ENCODE measurements around the gene XCL1.
"Not testable (repeated sequence)": the region's sequence is repeated elsewhere in the genome, so short reads cannot be mapped to it uniquely, and the experiment has no call there.

DNA sequence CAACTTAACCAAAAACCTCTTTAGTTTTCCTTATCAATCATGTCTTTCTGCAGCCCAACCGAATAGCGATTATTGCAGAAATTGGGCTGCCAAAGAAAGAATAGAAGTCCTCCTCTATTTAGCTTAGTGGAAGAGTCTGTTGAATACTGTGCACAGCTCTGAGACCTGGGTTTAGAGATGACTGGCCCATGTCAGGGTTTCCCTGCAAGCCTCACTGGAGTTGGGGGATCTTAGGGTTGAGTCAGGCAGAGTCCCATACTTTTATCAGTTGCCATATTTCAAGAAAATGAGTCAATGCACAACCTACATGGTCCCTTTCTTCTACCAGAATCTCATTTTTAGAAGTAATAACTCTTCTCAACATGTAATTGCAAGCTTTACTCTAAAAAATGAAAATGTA, 3.9 kb downstream of the XCL1 start:
- not testable (repeated sequence) for TF ChIP-seq JUND (IDR thresholded peaks at IDR 0.05; ENCODE audit: low read depth, low read length); TAF1 (IDR thresholded peaks at IDR 0.05; ENCODE audit: borderline replicate concordance, low read depth, low read length); EP300 (IDR thresholded peaks at IDR 0.05; ENCODE audit: borderline replicate concordance in 1 of 2, control insufficient read depth in 1 of 2, low read depth in 2 of 2, low read length in 2 of 2); FOS (IDR thresholded peaks at IDR 0.05; ENCODE audit: borderline replicate concordance, extremely low read depth, insufficient read length); SIN3A (IDR thresholded peaks at IDR 0.05; ENCODE audit: low read depth, low read length); BHLHE40 (IDR thresholded peaks at IDR 0.05; ENCODE audit: borderline replicate concordance in 1 of 2, low read depth in 2 of 2, low read length in 1 of 2); FOXM1 (IDR thresholded peaks at IDR 0.05; ENCODE audit: low read depth, low read length); MYC (IDR thresholded peaks at IDR 0.05; ENCODE audit: insufficient read depth, insufficient read length, insufficient replicate concordance, low read length, severe bottlenecking); NFYA (IDR thresholded peaks at IDR 0.05; ENCODE audit: borderline replicate concordance, low read depth, low read length); ETV6 (conservative IDR thresholded peaks at IDR 0.05 in 1 of 2, IDR thresholded peaks at IDR 0.05 in 1 of 2; ENCODE audit: borderline replicate concordance in 1 of 2, low read depth in 1 of 2)
- TF ChIP-seq, protein P1, sequence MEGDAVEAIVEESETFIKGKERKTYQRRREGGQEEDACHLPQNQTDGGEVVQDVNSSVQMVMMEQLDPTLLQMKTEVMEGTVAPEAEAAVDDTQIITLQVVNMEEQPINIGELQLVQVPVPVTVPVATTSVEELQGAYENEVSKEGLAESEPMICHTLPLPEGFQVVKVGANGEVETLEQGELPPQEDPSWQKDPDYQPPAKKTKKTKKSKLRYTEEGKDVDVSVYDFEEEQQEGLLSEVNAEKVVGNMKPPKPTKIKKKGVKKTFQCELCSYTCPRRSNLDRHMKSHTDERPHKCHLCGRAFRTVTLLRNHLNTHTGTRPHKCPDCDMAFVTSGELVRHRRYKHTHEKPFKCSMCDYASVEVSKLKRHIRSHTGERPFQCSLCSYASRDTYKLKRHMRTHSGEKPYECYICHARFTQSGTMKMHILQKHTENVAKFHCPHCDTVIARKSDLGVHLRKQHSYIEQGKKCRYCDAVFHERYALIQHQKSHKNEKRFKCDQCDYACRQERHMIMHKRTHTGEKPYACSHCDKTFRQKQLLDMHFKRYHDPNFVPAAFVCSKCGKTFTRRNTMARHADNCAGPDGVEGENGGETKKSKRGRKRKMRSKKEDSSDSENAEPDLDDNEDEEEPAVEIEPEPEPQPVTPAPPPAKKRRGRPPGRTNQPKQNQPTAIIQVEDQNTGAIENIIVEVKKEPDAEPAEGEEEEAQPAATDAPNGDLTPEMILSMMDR (IDR thresholded peaks at IDR 0.05 in 2 of 3, conservative IDR thresholded peaks at IDR 0.05 in 1 of 3; ENCODE audit: control insufficient read depth in 2 of 3, extremely low read depth in 1 of 3, insufficient read depth in 1 of 3, low read depth in 3 of 3, low read length in 3 of 3): not testable (repeated sequence)
- TF ChIP-seq, protein P2, sequence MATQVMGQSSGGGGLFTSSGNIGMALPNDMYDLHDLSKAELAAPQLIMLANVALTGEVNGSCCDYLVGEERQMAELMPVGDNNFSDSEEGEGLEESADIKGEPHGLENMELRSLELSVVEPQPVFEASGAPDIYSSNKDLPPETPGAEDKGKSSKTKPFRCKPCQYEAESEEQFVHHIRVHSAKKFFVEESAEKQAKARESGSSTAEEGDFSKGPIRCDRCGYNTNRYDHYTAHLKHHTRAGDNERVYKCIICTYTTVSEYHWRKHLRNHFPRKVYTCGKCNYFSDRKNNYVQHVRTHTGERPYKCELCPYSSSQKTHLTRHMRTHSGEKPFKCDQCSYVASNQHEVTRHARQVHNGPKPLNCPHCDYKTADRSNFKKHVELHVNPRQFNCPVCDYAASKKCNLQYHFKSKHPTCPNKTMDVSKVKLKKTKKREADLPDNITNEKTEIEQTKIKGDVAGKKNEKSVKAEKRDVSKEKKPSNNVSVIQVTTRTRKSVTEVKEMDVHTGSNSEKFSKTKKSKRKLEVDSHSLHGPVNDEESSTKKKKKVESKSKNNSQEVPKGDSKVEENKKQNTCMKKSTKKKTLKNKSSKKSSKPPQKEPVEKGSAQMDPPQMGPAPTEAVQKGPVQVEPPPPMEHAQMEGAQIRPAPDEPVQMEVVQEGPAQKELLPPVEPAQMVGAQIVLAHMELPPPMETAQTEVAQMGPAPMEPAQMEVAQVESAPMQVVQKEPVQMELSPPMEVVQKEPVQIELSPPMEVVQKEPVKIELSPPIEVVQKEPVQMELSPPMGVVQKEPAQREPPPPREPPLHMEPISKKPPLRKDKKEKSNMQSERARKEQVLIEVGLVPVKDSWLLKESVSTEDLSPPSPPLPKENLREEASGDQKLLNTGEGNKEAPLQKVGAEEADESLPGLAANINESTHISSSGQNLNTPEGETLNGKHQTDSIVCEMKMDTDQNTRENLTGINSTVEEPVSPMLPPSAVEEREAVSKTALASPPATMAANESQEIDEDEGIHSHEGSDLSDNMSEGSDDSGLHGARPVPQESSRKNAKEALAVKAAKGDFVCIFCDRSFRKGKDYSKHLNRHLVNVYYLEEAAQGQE (IDR thresholded peaks at IDR 0.05; ENCODE audit: low read depth, low read length): not testable (repeated sequence)
